ENCODE results near the gene ARHGAP42.
A peak's percentile ranks its signal among the peaks of the same experiment; 100 is the strongest.

The ARHGAP42 gene

GRCh38 chr11:100791103-100791502 lies 104.0 kb downstream of the ARHGAP42 start:
- FAIRE-seq = no peak

GRCh38 chr11:100791860-100792259 lies 104.8 kb downstream of the ARHGAP42 start:
- DNase-seq (ENCODE audit: insufficient read length, low spot score) (no peak), FAIRE-seq (no peak)

More at GRCh38 chr11:100791103-100791502, 104.0 kb downstream of the ARHGAP42 start:
- no peak for DNase-seq (ENCODE audit: insufficient read length, low spot score)

GRCh38 chr11:100793525-100793924 lies 106.4 kb downstream of the ARHGAP42 start:
- DNase-seq (ENCODE audit: insufficient read length, low spot score) = no peak
- no peak for FAIRE-seq

- no peak for FAIRE-seq
- no peak for DNase-seq (ENCODE audit: insufficient read length, low spot score)
These were observed 107.4 kb downstream of the ARHGAP42 start for GRCh38 chr11:100794446-100794845.

GRCh38 chr11:100799445-100799844 lies 112.4 kb downstream of the ARHGAP42 start:
- FAIRE-seq (no peak), DNase-seq (ENCODE audit: insufficient read length, low spot score) (no peak)

GRCh38 chr11:100800202-100800601 lies 113.1 kb downstream of the ARHGAP42 start:
- DNase-seq (ENCODE audit: insufficient read length, low spot score) (no peak), FAIRE-seq (no peak)

- no peak for DNase-seq (ENCODE audit: insufficient read length, low spot score)
- no peak for FAIRE-seq
These were observed 114.3 kb downstream of the ARHGAP42 start for GRCh38 chr11:100801225-100801999.

- DNase-seq (ENCODE audit: insufficient read length, low spot score) = no peak
- FAIRE-seq = no peak
These were observed 118.6 kb downstream of the ARHGAP42 start for GRCh38 chr11:100805506-100806199.

- FAIRE-seq (no peak), DNase-seq (ENCODE audit: insufficient read length, low spot score) (no peak)
These were observed 119.2 kb downstream of the ARHGAP42 start for GRCh38 chr11:100806296-100806695.

GRCh38 chr11:100808904-100809491 lies 121.9 kb downstream of the ARHGAP42 start:
- no peak for FAIRE-seq
- no peak for DNase-seq (ENCODE audit: insufficient read length, low spot score)

GRCh38 chr11:100810146-100810545 lies 123.1 kb downstream of the ARHGAP42 start:
- no peak for DNase-seq (ENCODE audit: insufficient read length, low spot score)
- peak; percentile 4 for FAIRE-seq

- DNase-seq (ENCODE audit: insufficient read length, low spot score) (no peak), FAIRE-seq (no peak)
These were observed 123.6 kb downstream of the ARHGAP42 start for GRCh38 chr11:100810666-100811065.

GRCh38 chr11:100812517-100812916 lies 125.4 kb downstream of the ARHGAP42 start:
- no peak for DNase-seq (ENCODE audit: insufficient read length, low spot score)
- FAIRE-seq = no peak

- no peak for DNase-seq (ENCODE audit: insufficient read length, low spot score)
- no peak for FAIRE-seq
These were observed 128.8 kb downstream of the ARHGAP42 start for GRCh38 chr11:100815787-100816330.

- FAIRE-seq (no peak), DNase-seq (ENCODE audit: insufficient read length, low spot score) (no peak)
These were observed 129.7 kb downstream of the ARHGAP42 start for GRCh38 chr11:100816823-100817222.

- FAIRE-seq (no peak), DNase-seq (ENCODE audit: insufficient read length, low spot score) (no peak)
These were observed 130.5 kb downstream of the ARHGAP42 start for GRCh38 chr11:100817620-100818019.

GRCh38 chr11:100820621-100821020 lies 133.5 kb downstream of the ARHGAP42 start:
- no peak for FAIRE-seq
- no peak for DNase-seq (ENCODE audit: insufficient read length, low spot score)

- no peak for FAIRE-seq
These were observed 134.1 kb downstream of the ARHGAP42 start for GRCh38 chr11:100821198-100821597.

GRCh38 chr11:100823360-100823759 lies 136.3 kb downstream of the ARHGAP42 start:
- no peak for DNase-seq (ENCODE audit: insufficient read length, low spot score)
- FAIRE-seq = no peak

More at GRCh38 chr11:100821198-100821597, 134.1 kb downstream of the ARHGAP42 start:
- DNase-seq (ENCODE audit: insufficient read length, low spot score) = no peak

- DNase-seq (ENCODE audit: insufficient read length, low spot score) (no peak), FAIRE-seq (no peak)
These were observed 137.1 kb downstream of the ARHGAP42 start for GRCh38 chr11:100824041-100824809.

GRCh38 chr11:100825626-100826025 lies 138.5 kb downstream of the ARHGAP42 start:
- DNase-seq (ENCODE audit: insufficient read length, low spot score) = no peak
- FAIRE-seq = no peak
